Pancreas (tissue), 10 donors: ENCODE data around the gene STK32A. TPM values are rescaled to one million over a fixed set of nuclear protein-coding genes. Genes with fewer than 3 reads are reported as not detected.

ENCODE experiments used
- ATAC-seq, 4 donors: fragments of 200-7000 bp; cut with Tn5 transposase; one replicate each; pipeline versions ENCODE4 v1.8.0 to v1.9.1; 2020; ENCODE audit warnings: mild to moderate bottlenecking in 4 of 4, moderate library complexity in 4 of 4
- DNase-seq, 6 donors: peaks; one replicate each; pipeline ENCODE4 v3.0.0-alpha.2; 2020
- FAIRE-seq: peaks from 2 replicates; lab custom pipeline; 2012; peaks lifted over from hg19 to GRCh38; lab: Jason Lieb, UNC
- H3K27ac ChIP-seq, 4 donors: fragments of 200-600 bp; sonication (generic); 1 replicate in 3 of 4; 2 replicates in 1 of 4; pipeline versions ENCODE4 v1.5.0 to v1.8.0; 2020
- H3K27me3 ChIP-seq, 4 donors: fragments of 200-600 bp; one replicate each; pipeline ENCODE4 v1.8.0; 2021
- H3K36me3 ChIP-seq, 3 donors: fragments of 200-600 bp; sonication (generic) in 1 of 3; one replicate each; pipeline versions ENCODE4 v1.5.0 to v1.8.0; 2020 to 2021
- H3K4me1 ChIP-seq, 3 donors: fragments of 200-600 bp; one replicate each; pipeline ENCODE4 v1.8.0; 2021
- H3K4me3 ChIP-seq, 4 donors: fragments of 200-600 bp; sonication (generic) in 2 of 4; one replicate each; pipeline versions ENCODE4 v1.5.0 to v1.8.0; 2020 to 2021
- H3K9me3 ChIP-seq, 4 donors: fragments of 200-600 bp; one replicate each; pipeline ENCODE4 v1.8.0; 2021
- CTCF ChIP-seq, 4 donors: fragments of 200-600 bp; sonication (generic) in 3 of 4; IDR thresholded peaks; one replicate each; pipeline versions ENCODE4 v1.5.0 to v1.8.0; 2021; ENCODE audit warnings: antibody characterized with exemption in 4 of 4
- WGBS, 2 donors: extraction: QIAGEN DNeasy Blood & Tissue Kit; methylation state at CpG; one replicate each; pipeline ENCODE4 v1.1.7; 2013; 5-methylcytosine and 5-hydroxymethylcytosine counted together
- intact Hi-C, 3 donors: fragments of 100-400 bp; cut with DNase I; formaldehyde crosslinking; loops; one replicate each; pipeline versions ENCODE4 v1.11.1 to v1.14.2; 2022
- polyA plus RNA-seq, 2 donors: library from polyadenylated mRNA; stranded (reverse); fragments of 200-250 nt; gene quantifications; one replicate each; pipeline ENCODE4 v1.2.3, GENCODE V29; 2013
- total RNA-seq, 6 donors: library from RNA; stranded (reverse); fragmentation: NEBNext Ultra II Directional in 4 of 6; extraction: Animal tissue kit (Norgen Biotek cat#: 25700) in 4 of 6; gene quantifications; one replicate each; pipeline versions ENCODE4 v1.2.1 to v1.2.4, GENCODE V29; 2021 to 2023
- donor health status: healthy with polysubstance abuse.
- donor health status: DM: no; HTN: no; CAD: no; lungs with moderate emphysema.
- donor health status: DM: no; HTN: no; CAD: no.
- donor health status: control.
- donor health status: control.
- donor health status: Bipolar disorder and iron deficiency.
- donor health status: DM: yes; HTN: yes; CAD: no.
- donor health status: DM: no; HTN: no; CAD: no.
- donor health status: DM: no; HTN: no; CAD: no.
- donor health status: DM: yes; HTN: yes; CAD: no.

Gene STK32A
- total RNA-seq (1 to 10 TPM; 2.7 to 5.6 (median 3.4) TPM), polyA plus RNA-seq (1 to 10 TPM; 1.7 to 2.5 TPM)

DNA sequence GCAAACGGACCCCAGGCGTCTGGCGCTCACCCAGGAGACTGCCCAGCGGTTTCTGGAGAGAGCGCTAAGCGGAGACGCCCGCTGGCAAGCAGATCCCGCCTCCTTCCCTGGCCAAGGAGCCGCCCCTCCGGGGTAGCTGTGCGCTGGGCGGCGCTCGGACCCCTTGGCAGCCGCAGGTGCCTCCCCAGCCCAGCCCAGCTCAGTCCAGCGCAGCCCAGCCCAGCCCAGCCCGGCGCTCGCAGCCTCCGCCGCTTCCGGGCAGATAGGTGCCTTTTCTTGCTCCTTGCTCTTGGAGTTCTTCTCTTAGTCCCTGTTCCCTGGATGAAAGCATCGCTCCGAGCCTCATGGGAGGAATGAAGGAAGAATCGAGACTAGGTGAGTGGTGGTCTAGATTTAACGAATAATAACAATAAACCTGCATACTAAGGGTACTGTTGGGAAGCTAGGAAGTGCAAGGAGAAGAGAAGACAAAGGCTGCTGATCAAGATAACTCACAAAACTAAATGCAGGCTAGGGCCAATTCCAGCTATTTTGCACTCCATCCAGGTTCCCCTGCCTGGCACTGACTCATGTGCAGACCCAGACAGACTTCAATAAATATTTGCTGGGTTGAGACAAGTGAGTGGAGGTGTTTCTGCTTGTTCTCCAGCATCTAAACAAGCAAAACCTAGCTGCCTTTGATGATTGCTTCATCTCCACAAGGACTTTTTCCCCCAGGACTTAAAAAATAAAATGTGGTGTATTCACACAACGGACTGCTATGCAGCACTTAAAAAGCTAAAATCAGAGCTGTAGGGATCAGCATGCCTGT lies at the start of gene STK32A:
Gene STK32A (plus strand): TSS at position 202 of the 811 bp plus-strand sequence. CDS start 4,609 bp downstream, outside the sequence.
- intact Hi-C loops = no loop called here
- peak; percentile 98 to 99 (median 99) for ATAC-seq
- peak; percentile 83 to 95 (median 89) for DNase-seq
- peak within 1 kb of the TSS; percentile 35 to 64 (median 49) for H3K27ac ChIP-seq
- peak within 1 kb of the TSS; percentile 40 to 59 (median 52) for H3K4me3 ChIP-seq
- FAIRE-seq = no peak
- H3K9me3 ChIP-seq = no peaks in the 10 kb centered on the region
- H3K27me3 ChIP-seq = no peaks in the 10 kb centered on the region
- TF ChIP-seq CTCF (IDR thresholded peaks at IDR 0.05) = no peak
- no peaks in the 10 kb centered on the region for H3K36me3 ChIP-seq
- peaks cover 0 to 2% (median 0%) of the 10 kb centered on the region in 3 donors for H3K4me1 ChIP-seq
- 3 to 4% methylated on average over 22 to 28 of the region's 28 CpGs for WGBS, 2 donors

- H3K27ac ChIP-seq = no peak overlapping the region
- H3K27me3 ChIP-seq = no peaks in the 10 kb centered on the region
- H3K36me3 ChIP-seq = no peaks in the 10 kb centered on the region
- no peaks in the 10 kb centered on the region for H3K9me3 ChIP-seq
- no peak for FAIRE-seq
- DNase-seq = no peak
- TF ChIP-seq CTCF (IDR thresholded peaks at IDR 0.05) = no peak
- 73 to 79% methylated on average over 1 of the region's 1 CpG for WGBS, 2 donors
- H3K4me3 ChIP-seq = no peak overlapping the region
- intact Hi-C loops = loop anchor here in 1 of 3 donors (10.0 kb wide), 1 partner anchor 82 kb away; no protein-coding TSS in a partner anchor
- H3K4me1 ChIP-seq = peaks cover 0 to 7% (median 0%) of the 10 kb centered on the region in 3 donors
- ATAC-seq = no peak
Measured at GRCh38 chr5:147187099-147187540, 47.7 kb upstream of the STK32A start.

DNA sequence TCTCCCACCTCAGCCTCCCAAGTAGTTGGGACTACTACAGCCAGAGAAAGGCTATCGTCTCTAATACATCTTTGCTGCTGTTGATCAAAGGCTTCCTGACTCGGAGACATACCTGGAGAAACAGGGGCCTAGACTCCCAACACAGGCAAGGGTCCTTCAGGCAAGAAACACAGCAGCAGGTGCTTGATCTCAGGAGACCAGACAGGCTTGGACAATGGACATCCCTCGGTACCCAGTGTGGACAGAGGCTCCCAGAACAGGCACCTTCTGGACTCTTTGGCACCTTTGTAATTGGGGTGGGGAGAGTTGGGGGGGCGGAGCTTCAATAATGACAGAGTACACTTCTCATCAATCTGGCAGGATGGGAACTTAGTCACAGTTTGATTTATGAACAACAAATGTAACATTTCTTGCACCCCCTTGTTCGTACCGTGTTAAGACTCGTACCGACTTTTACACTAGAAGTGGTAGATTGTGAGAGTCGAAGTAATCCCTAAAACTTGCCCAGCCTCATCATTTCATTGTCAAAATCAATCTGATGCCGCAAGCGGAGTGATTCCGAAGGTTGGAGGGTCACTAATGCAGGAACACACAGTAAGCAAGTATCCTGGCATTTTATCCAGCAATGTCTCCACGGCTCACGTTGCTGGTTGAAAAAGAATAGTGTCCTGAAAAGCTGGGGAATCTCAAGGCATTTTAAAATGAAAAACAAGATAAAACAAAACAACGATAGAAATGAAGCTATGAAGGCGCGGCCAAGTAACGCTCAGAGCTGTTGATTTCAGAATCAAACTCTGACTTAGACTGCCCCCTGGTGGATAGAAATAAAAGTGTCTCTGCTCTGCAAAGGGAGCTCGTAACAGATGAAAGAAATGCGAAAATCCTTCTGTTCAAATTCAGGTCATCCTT lies 46.4 kb upstream of the STK32A start:
- Histone ChIP-seq H3K27me3 (no peaks in the 10 kb centered on the region), H3K4me1 (peaks cover 0 to 7% (median 0%) of the 10 kb centered on the region in 3 donors), H3K4me3 (peak overlapping the region in 1 of 4 donors; percentile 28), H3K9me3 (no peaks in the 10 kb centered on the region), H3K36me3 (no peaks in the 10 kb centered on the region), H3K27ac (no peak overlapping the region)
- DNase-seq = peak in 3 of 6 donors; percentile 38 to 61 (median 39)
- 40 to 45% methylated on average over 20 of the region's 20 CpGs for WGBS, 2 donors
- ATAC-seq = peak; percentile 68 to 94 (median 89)
- intact Hi-C loops = loop anchor here in 1 of 3 donors (10.0 kb wide), 1 partner anchor 84 kb away; no protein-coding TSS in a partner anchor
- TF ChIP-seq CTCF (IDR thresholded peaks at IDR 0.05) = peak; percentile 79 to 95 (median 93)
- FAIRE-seq = peak; percentile 93

- TF ChIP-seq CTCF (IDR thresholded peaks at IDR 0.05) = no peak
- Histone ChIP-seq H3K4me1 (peaks cover 0 to 7% (median 0%) of the 10 kb centered on the region in 3 donors), H3K36me3 (no peaks in the 10 kb centered on the region), H3K27ac (no peak overlapping the region), H3K9me3 (no peaks in the 10 kb centered on the region), H3K4me3 (no peak overlapping the region), H3K27me3 (no peaks in the 10 kb centered on the region)
- DNase-seq = no peak
- no peak for FAIRE-seq
- ATAC-seq = no peak
- intact Hi-C loops = loop anchor here in 1 of 3 donors (10.0 kb wide), 1 partner anchor 84 kb away; no protein-coding TSS in a partner anchor
- WGBS, 2 donors = 5 to 9% methylated on average over 2 of the region's 2 CpGs
Measured at GRCh38 chr5:147189109-147189424, 45.8 kb upstream of the STK32A start.
